Caki2 (cell line): ENCODE results near the gene INPP4A. TPM values are rescaled to one million over a fixed set of nuclear protein-coding genes. Genes with fewer than 3 reads are reported as not detected.

Source experiments
- DNase-seq: peaks from one replicate; pipeline ENCODE4 v3.0.0-alpha.2; 2015; ENCODE audit warnings: low read depth
- in situ Hi-C: cut with HindIII; loops from 2 replicates; pipeline ENCODE4 v1.10.0; 2016; ENCODE audit warnings: low sequenced_read_pairs, low pct_unique_long_range_greater_than_20kb, mixed read lengths
- total RNA-seq: library from RNA; depleted of rRNA; stranded (reverse); fragments of >200 nt; shearing (Covaris generic); gene quantifications from 2 replicates; pipeline ENCODE4 v1.2.3, GENCODE V29; 2014; ENCODE audit warnings: low replicate concordance

The INPP4A gene
- total RNA-seq, 1 experiment from 2014 or later = 19.0 TPM

DNA sequence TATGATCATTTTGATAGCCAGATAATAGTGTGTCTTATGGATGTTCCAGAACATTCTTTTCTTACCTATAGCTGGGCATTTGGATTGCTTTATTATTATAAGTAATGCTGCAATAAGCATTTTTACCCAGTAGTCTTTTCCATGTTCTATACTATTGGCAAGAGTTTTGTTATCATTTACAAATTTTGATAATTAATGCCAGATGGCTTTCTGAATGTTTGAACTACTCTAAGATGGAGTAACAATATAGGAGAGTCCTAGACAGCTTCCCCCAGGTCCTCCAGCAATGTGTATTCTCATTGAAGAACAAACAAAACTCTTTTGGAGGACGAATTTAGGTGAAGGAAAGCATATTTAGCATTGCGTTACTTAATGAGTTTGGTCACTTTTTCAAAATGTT, 73.0 kb downstream of the INPP4A start:
- in situ Hi-C loops = no loop called here
- no peak for DNase-seq

DNA sequence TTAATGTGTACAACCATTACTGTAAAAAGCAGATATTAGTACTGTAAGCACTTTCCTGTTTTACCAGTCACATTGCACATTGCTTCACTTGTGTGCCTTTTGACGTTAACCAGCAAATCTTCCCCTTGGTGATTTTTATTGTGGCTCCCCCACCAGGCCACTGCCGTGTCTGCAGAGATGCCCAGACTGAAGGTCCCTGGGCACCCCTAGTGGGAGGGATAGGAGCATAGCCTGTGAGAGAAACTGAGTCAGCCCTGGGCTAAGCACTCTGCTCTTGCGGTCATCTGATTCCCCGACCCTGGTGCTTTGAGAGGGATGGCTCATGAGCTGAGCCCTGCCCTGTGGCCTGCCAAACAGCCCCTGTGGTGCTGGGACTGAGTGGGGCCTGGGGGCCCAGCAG, 73.4 kb downstream of the INPP4A start:
- no peak for DNase-seq
- in situ Hi-C loops = no loop called here

- DNase-seq = no peak
- in situ Hi-C loops = no loop called here
Measured at GRCh38 chr2:98519156-98519555, 74.5 kb downstream of the INPP4A start.

DNA sequence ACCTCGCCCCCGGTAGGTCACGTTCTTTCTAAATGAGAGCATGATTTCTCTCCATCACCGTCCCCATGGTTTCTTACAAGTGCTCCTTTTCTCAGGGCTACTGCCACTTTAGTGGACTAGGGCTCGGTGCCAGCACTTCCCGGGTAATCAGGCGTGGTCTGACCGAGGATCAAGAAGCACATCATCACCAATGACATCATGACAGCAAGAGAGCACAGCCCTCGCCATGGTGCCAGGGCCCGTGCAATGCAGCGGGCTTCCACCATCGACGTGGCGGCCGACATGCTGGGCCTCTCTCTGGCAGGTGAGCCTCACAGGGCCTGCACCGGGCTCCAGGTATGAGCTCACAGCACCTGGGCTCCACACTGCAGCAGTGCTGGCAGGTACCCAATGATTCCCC, 75.2 kb downstream of the INPP4A start:
- in situ Hi-C loops = no loop called here
- no peak for DNase-seq

DNA sequence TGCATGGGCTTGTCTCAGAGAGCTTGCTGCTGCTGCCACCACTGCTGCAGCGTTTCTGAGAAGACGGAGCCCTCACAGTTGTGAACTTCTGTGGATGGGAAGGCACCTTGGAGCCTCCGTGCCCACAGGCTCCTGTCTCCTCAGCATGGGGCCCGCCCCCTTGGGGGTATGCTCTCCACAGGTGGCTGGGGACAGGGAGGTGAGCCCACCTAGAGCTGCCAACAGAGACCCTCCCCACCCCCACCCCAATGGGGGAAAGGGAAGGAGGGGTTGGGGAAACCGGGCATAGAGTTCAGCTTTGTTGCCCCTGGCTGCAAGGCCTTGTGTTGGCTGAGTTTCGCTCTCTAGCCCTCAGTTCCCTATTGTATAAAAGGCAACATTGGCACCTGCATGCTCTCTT, 76.1 kb downstream of the INPP4A start:
- no peak for DNase-seq
- in situ Hi-C loops = no loop called here

- DNase-seq = no peak
- in situ Hi-C loops = no loop called here
Measured at GRCh38 chr2:98521266-98521665, 76.6 kb downstream of the INPP4A start.

DNA sequence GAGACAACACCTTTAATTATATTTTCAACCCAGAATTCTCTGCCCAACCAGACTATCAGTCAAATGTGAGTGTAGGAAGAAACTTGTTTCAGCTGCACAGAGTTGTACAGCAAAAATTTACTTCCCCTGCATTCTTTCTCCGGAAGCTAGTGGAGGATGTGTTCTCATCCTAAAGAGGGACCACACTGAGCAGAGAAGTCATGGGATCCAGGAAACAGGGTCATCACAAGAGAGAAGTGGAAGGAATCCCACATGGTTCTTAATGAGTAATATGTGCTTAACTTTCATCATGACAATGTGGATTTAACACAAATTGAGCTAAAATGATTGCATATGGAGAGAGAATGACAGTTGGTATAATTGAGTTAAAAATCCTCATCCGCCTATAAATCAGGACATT, 78.2 kb downstream of the INPP4A start:
- DNase-seq = no peak
- in situ Hi-C loops = no loop called here

GRCh38 chr2:98524168-98524567, 79.5 kb downstream of the INPP4A start:
- no peak for DNase-seq
- in situ Hi-C loops = no loop called here

DNA sequence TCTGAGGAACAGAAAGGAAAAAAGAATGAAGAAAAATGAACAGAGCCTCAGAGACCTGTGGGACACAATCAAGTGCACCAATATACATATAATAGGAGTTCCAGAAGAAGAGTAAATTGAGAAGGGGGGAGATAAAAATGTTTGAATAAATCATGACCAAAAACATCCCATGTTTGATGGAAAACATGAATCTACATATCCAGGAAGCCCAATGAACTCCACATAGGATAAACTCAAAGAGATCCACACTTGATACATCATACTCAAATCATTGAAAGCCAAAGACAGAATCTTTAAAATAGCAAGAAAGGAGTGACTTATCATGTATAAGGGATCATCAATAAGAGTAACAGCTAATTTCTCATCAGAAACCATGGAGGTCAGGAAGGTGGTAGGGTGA, 83.7 kb downstream of the INPP4A start:
- in situ Hi-C loops = no loop called here

GRCh38 chr2:98530114-98530513, 85.5 kb downstream of the INPP4A start:
- no peak for DNase-seq
- in situ Hi-C loops = no loop called here

More for the DNA sequence above, 83.7 kb downstream of the INPP4A start:
- DNase-seq = no peak

GRCh38 chr2:98532756-98533155, 88.1 kb downstream of the INPP4A start:
- in situ Hi-C loops = no loop called here
- no peak for DNase-seq

GRCh38 chr2:98533547-98533946, 88.9 kb downstream of the INPP4A start:
- in situ Hi-C loops = no loop called here
- DNase-seq = no peak

- in situ Hi-C loops = no loop called here
- no peak for DNase-seq
Measured at GRCh38 chr2:98534761-98535160, 90.1 kb downstream of the INPP4A start.

- no peak for DNase-seq
- in situ Hi-C loops = no loop called here
Measured at GRCh38 chr2:98535971-98536677, 91.5 kb downstream of the INPP4A start.

- DNase-seq = no peak
- in situ Hi-C loops = no loop called here
Measured at GRCh38 chr2:98537390-98538126, 92.9 kb downstream of the INPP4A start.

GRCh38 chr2:98538280-98539041, 93.8 kb downstream of the INPP4A start:
- DNase-seq = no peak
- in situ Hi-C loops = no loop called here

DNA sequence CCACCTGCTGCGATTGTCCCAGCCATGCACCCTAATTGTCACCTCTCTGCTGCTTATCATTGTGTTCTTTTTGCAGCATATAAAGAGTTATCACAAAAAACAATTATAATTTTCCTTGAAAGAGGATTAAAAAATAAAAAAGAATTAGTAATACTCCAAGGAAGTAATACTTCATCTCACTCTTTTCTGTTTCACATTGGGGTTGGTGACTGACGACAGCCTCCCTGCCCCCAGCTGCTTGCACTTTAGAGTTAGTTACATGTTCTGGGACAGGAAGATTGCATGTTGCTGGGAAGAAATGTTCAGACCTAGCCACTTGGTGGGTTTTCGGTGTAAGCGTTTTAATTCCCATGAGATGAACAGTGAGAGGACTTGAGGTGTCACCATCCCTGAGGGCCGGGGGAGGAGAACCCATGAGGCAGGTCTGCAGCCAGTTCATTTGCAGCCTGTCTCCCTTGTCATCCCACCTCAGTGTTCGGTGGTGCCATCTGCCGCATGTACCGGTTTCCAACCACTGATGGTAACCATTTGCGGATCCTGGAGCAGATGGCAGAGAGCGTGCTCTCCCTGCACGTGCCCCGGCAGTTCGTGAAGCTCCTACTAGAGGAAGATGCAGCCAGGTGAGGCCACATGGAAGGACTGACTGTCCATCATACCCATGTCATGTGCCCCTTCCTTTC, 94.5 kb downstream of the INPP4A start:
- in situ Hi-C loops = no loop called here
- no peak for DNase-seq

DNA sequence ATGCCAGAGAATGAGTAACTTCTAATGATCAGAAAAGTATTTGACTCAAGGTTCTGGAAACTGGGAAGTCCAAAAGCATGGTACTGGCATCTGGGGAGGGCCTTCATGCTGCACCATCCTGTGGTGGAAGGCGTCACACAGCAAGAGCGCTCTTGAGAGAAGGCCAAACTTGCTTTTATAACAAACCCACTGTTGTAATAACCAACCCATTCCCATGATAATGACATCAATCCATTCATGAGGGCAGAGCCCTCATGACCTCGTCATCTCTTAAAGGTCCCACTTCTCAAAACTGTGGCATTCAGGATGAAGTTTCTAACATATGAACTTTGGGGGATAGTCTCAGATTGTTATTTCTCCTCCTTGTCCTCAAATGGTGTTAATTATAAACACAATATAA, 95.9 kb downstream of the INPP4A start:
- DNase-seq = no peak
- in situ Hi-C loops = no loop called here

DNA sequence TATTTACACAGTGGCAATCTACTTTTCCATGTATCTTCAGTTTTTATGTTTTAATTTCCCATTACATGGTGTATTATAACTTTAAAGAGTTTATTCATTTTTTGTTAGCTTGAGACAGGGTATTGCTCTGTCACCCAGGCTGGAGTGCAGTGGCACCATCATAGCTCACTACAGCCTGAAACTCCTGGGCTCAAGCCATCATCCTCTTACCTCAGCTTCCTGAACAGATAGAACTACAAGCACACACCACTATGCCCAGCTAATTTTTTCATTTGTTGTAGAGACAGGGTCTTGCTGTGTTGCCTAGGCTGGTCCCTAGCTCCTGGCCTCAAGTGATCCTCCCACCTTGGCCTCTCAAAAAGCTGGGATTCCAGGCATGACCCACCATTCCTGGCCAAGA, 96.8 kb downstream of the INPP4A start:
- in situ Hi-C loops = no loop called here
- DNase-seq = no peak
